Activated naive CD4-positive, alpha-beta T cell treated with anti-CD3 and anti-CD28 coated beads, Interleukin-2, amount 10 ng/mL, durations not matched to agents 7 days and 5 days (primary cell): Measurements from ENCODE around the gene BUD13.

ENCODE experiments used
- CTCF ChIA-PET: fragments of 350-600 bp; sonication (Branson Sonifier 250); formaldehyde crosslinking; loops from one replicate; lab custom pipeline; 2021; ENCODE audit warnings: antibody characterized with exemption; lab: Charles Lee
- DNase-seq: peaks from one replicate; pipeline ENCODE4 v3.0.0-alpha.2; 2020
- H3K27ac Mint-ChIP-seq: one replicate; pipeline ENCODE4 v1.8.0; 2021; ENCODE audit warnings: mild to moderate bottlenecking, moderate library complexity, mixed read lengths
- H3K27me3 Mint-ChIP-seq: one replicate; pipeline ENCODE4 v1.8.0; 2021; ENCODE audit warnings: mild to moderate bottlenecking, mixed read lengths
- H3K36me3 Mint-ChIP-seq: one replicate; pipeline ENCODE4 v1.8.0; 2021; ENCODE audit warnings: mixed read lengths
- H3K4me1 Mint-ChIP-seq: one replicate; pipeline ENCODE4 v1.8.0; 2021; ENCODE audit warnings: mixed read lengths
- H3K4me3 Mint-ChIP-seq: one replicate; pipeline ENCODE4 v1.8.0; 2021; ENCODE audit warnings: mild to moderate bottlenecking, moderate library complexity, mixed read lengths
- H3K9me3 Mint-ChIP-seq: one replicate; pipeline ENCODE4 v1.8.0; 2021; ENCODE audit warnings: mixed read lengths

The BUD13 gene

DNA sequence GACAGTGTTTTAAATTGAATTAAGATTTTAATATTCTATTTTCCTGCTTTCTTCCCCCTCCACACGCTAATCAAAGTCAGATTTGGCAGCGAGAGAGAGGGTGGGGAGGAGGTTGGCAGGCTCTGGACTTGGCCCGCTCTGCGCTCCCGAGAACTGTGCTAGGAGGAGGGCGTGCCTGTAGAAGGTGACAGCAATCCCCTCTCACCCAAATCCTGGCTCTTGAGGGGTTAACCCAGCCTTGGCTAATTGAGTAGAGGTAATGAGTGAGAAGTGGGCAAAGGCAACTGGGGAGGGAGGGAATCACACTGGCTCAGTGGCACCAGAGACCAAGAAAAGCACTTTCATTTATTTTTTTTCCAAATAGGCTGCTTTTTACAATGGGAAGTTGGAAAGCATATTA lies 42.2 kb downstream of the BUD13 start:
- H3K4me1 Mint-ChIP-seq = peaks cover 3% of the 10 kb centered on the region
- no peak overlapping the region for H3K27ac Mint-ChIP-seq
- no peaks in the 10 kb centered on the region for H3K9me3 Mint-ChIP-seq
- no peaks in the 10 kb centered on the region for H3K36me3 Mint-ChIP-seq
- no peak for DNase-seq
- H3K27me3 Mint-ChIP-seq = peaks cover 17% of the 10 kb centered on the region
- no peak overlapping the region for H3K4me3 Mint-ChIP-seq
- CTCF ChIA-PET = interaction anchor here (1.2 to 4.5 kb wide), 3 partner anchors 13 to 375 kb away, joined by 3 to 32 read pairs (median 17); no protein-coding TSS in a partner anchor

DNA sequence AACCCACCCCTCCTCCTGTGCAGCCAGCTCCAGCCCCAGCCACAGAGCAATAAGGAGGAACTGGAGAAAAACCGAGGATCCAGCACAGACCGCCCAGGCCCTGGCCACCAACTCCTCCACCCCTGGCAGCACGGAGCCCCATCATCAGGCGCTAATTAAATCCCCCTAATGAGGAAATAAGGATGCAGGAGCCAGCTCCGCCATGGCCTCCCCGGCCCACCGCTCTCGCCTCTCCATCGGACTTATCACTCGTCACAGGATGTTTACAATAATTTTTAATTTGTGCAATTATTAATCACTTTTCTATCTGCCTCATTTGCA lies 42.6 kb downstream of the BUD13 start:
- Mint-ChIP-seq H3K9me3 (no peaks in the 10 kb centered on the region), H3K4me3 (no peak overlapping the region), H3K36me3 (no peaks in the 10 kb centered on the region), H3K4me1 (peaks cover 3% of the 10 kb centered on the region), H3K27ac (no peak overlapping the region), H3K27me3 (peaks cover 17% of the 10 kb centered on the region)
- DNase-seq = no peak
- CTCF ChIA-PET = interaction anchor here (1.2 to 2.2 kb wide), 2 partner anchors 106 to 376 kb away, joined by 3 to 9 read pairs; no protein-coding TSS in a partner anchor

DNA sequence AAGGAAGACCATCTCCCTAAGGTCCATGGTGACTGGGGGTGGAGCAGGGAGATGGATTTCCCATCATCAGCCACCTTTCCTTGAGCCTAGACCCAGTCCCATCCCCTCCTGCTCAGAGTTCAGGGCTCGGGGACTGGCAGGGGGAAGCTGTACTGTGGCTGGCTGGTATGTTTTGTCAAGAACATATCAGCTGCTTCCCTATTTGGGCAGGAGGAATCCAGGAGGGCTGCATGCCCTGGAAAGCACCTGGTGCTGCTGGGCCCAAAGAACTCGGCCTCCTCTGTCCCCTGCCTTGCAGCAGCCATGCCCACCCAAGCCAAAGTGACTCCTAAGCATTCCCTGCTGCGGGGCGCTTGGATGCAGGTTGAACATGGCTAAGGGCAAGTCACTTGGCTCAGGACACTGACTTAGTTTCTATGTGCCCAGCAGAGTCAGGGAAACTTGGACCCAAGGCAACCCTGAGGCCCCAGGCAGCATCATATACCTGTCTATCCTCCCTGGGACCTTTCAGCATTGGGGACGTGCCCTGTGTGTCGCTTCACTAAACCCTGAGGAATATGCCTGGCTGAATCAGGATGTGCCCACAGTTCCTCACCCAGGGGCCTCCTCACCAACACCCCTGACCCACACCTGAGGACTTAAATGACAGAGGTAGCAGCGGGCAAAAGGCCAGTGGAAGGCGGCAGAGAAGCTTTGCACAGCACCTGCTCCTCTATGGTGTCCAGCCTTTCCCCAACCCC lies 43.1 kb downstream of the BUD13 start:
- CTCF ChIA-PET = interaction anchor here (1.2 to 2.2 kb wide), 2 partner anchors 106 to 376 kb away, joined by 3 to 9 read pairs; no protein-coding TSS in a partner anchor
- Mint-ChIP-seq H3K27ac (no peak overlapping the region), H3K27me3 (peaks cover 19% of the 10 kb centered on the region), H3K4me3 (no peak overlapping the region), H3K9me3 (no peaks in the 10 kb centered on the region), H3K36me3 (no peaks in the 10 kb centered on the region), H3K4me1 (peaks cover 3% of the 10 kb centered on the region)
- DNase-seq = no peak

DNA sequence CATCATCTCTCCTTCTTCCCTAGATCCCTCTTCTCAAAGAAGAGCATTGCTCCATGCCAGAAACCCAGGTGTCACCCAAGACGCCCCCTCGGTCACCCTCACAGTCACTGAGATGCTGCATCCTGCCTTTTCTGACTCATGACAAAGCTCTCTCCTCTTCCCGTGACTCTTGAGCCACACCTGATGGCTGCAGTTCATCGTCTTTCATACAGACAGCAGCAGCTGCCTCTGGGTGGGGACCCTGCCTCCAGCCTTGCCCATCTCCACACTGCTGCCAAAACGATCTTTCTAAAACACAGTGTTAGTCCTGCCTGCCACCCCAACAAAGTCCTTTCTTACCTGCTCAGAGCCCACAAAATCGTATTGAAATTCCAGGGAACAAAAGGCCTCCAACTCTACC lies 44.8 kb downstream of the BUD13 start:
- no peak for DNase-seq
- peaks cover 3% of the 10 kb centered on the region for H3K4me1 Mint-ChIP-seq
- CTCF ChIA-PET = interaction anchor here (0.5 kb wide), 1 partner anchor 502 kb away, joined by 3 read pairs; no protein-coding TSS in a partner anchor
- no peak overlapping the region for H3K4me3 Mint-ChIP-seq
- H3K36me3 Mint-ChIP-seq = no peaks in the 10 kb centered on the region
- no peaks in the 10 kb centered on the region for H3K9me3 Mint-ChIP-seq
- H3K27ac Mint-ChIP-seq = no peak overlapping the region
- peaks cover 26% of the 10 kb centered on the region for H3K27me3 Mint-ChIP-seq

DNA sequence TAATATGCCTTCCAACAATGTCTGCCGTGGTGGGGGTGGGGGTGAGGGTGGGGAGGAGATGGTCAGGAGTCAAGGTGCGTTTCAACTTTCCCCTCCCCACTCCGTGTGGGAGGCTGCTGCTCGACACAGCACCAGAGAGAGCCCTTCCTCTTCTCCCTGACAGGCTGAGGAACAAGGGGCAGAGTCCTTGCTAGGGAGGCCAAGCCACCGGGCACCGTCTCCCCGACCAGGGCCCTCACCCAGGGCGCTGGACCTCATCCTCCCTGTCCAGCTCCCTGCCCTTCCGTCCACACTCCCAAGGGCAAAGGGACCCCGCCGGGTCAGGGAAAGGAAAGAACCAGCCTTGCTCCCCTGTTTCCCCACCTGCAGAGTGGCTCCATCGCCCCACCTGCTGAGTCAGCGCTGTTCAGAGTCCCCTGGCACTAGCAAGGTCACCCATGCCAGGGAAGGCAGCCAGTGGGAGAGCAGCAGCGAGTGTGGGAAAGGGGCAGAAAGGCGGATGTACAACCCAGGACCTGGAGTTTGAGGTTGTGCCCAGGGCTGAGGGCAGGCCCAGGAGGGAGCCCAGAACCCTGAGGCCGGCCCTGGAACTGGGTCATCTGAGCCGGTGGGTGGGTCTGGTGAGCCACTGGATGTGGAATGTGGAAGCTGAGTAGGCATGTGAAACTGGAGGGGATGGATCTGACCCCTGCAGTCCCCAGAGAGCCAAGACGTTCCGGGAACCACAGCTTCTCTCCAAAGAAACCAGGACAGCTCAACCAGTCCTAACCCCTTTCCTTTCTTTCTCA lies 47.2 kb downstream of the BUD13 start:
- Mint-ChIP-seq H3K4me3 (no peak overlapping the region), H3K9me3 (no peaks in the 10 kb centered on the region), H3K27me3 (peaks cover 22% of the 10 kb centered on the region), H3K27ac (no peak overlapping the region), H3K4me1 (no peaks in the 10 kb centered on the region), H3K36me3 (no peaks in the 10 kb centered on the region)
- DNase-seq = no peak
- CTCF ChIA-PET = no interaction called here

DNA sequence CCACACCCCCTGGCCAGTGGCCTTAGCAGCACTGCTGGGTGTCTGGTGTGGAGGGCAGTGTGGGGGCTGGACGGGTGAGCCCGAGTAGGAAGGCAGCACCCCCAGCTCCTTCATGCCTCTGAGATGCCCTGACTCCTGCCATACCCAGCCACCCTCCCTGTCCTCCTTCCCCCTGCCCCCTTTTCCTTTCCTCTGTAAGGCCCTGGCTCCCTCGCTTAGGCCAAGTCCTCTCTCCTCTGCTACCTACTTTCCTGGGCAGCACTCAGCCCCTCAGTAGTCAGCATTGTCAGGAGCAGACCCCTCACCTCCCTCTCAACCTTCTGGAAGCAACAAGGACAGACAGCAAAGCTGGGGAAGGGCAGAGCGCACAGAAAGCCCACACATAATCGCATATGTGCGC lies 48.0 kb downstream of the BUD13 start:
- no peaks in the 10 kb centered on the region for H3K36me3 Mint-ChIP-seq
- H3K27ac Mint-ChIP-seq = no peak overlapping the region
- no peaks in the 10 kb centered on the region for H3K9me3 Mint-ChIP-seq
- CTCF ChIA-PET = no interaction called here
- H3K27me3 Mint-ChIP-seq = peaks cover 22% of the 10 kb centered on the region
- no peaks in the 10 kb centered on the region for H3K4me1 Mint-ChIP-seq
- no peak for DNase-seq
- no peak overlapping the region for H3K4me3 Mint-ChIP-seq

DNA sequence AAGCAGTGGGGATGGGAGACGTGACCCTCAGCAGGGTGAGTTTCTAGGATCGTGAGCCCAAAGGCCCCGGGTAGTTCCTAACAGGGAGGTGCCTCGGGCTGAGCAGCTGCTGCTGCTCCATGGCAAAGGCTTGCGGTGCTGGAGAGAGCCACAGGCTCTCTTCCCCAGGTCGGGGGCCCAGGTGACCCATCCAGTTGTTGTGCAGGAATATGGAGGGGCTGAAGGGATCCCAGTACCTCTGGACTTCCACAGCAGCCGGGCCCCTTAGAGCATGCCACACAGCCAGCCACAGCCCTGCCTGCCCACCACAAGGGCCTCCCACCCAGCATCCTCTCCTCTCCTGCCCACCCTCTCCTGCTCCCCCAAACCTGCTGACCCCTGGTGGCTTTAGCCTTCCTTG lies 49.3 kb downstream of the BUD13 start:
- no peaks in the 10 kb centered on the region for H3K9me3 Mint-ChIP-seq
- no peak for DNase-seq
- CTCF ChIA-PET = no interaction called here

DNA sequence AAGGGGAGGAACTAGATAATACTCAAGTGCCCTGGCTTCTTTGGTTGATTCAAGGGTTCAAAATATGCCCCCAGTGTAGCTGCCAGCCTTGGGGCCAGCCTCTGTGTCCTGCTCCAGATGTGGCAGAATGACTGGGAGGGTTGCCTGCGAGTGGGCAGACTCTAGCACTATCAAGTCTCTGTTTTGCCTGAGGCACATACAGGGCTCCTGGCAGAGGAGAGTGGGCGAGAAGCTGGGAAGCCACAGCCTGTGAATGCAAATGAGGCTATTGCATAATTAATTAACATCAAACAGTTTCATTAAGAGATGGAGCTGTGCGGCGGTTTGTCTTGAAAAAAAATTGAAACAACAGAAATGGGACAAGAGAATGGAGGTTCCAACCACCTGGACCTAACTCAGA lies 50.8 kb downstream of the BUD13 start:
- Mint-ChIP-seq H3K4me3 (no peak overlapping the region), H3K27me3 (peaks cover 14% of the 10 kb centered on the region), H3K4me1 (no peaks in the 10 kb centered on the region), H3K36me3 (no peaks in the 10 kb centered on the region), H3K9me3 (no peaks in the 10 kb centered on the region), H3K27ac (no peak overlapping the region)
- DNase-seq = no peak
- CTCF ChIA-PET = interaction anchor here (0.9 kb wide), 2 partner anchors 11 to 30 kb away, joined by 3 read pairs; no protein-coding TSS in a partner anchor

More for the DNA sequence above, 49.3 kb downstream of the BUD13 start:
- Mint-ChIP-seq H3K27me3 (peaks cover 15% of the 10 kb centered on the region), H3K4me3 (no peak overlapping the region), H3K36me3 (no peaks in the 10 kb centered on the region), H3K27ac (no peak overlapping the region), H3K4me1 (no peaks in the 10 kb centered on the region)

DNA sequence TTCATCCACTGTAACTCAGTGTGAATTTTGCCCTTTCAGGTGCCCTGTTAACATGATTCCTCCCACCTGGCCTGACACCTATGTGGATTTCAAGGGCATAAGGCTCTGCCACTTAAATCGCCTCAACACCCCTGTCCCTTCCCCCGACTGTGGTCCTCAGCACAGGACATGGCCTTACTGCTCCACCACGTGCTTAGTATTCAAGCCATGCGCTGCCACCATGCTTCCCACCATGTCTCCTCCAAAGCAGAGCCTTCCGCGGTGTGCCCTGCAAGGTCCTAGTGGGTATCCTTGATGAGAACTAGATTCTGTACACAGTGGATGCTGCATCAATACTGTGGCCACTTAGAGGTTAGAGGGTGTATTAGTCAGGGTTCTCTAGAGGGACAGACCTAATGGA lies 51.9 kb downstream of the BUD13 start:
- H3K27ac Mint-ChIP-seq = no peak overlapping the region
- no peaks in the 10 kb centered on the region for H3K9me3 Mint-ChIP-seq
- no peak overlapping the region for H3K4me3 Mint-ChIP-seq
- no peaks in the 10 kb centered on the region for H3K36me3 Mint-ChIP-seq
- DNase-seq = no peak
- CTCF ChIA-PET = no interaction called here
- H3K4me1 Mint-ChIP-seq = no peaks in the 10 kb centered on the region
- peaks cover 9% of the 10 kb centered on the region for H3K27me3 Mint-ChIP-seq

DNA sequence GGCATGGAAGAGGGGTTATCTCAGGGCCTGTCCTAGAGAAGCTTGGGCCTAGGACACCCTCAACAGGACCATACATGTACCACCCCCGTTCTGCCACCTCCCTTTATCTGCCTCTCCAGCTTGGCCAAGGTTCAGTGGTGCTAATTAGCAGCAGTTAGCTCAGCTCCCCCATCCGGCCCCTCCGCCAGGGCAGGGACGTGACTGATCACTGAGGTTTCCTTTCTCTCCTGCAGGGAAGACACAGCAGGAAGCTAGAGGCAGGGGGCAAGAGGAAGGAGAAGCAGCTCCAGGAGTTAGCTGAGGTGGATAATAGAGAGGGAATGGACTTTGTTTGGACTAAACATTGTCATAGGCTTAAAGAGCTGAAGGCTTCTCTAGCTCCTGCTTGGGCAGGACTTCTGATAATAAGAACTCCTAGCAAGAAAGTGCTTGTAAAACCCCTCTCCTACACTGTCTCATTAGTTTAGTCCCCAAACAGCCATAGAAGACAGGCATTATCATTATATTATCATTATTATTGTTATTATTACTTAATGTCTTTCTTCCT lies 53.8 kb downstream of the BUD13 start:
- Mint-ChIP-seq H3K36me3 (no peaks in the 10 kb centered on the region), H3K4me1 (no peaks in the 10 kb centered on the region), H3K9me3 (no peaks in the 10 kb centered on the region), H3K27ac (no peak overlapping the region), H3K4me3 (no peak overlapping the region), H3K27me3 (peaks cover 4% of the 10 kb centered on the region)
- DNase-seq = no peak
- CTCF ChIA-PET = no interaction called here

DNA sequence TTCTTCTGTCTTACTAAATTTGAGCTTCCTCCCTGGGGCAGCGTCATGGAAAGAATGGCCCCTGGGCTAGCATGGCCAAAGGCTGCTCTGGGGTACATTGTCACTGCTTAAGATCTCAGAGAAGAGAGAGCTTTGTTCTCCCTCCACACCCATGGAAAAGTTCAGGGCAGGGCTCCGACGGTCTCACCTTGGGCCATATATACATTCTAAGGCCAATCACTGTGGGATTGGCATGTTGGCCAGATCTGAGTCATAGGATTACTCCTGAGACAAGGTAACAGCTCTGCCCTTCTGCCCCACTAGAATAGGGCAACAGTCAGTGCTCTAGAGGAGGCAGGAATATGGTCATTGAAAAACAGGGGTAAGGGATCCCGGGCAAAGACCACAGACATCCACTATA lies 56.2 kb downstream of the BUD13 start:
- Mint-ChIP-seq H3K27ac (no peak overlapping the region), H3K4me3 (no peak overlapping the region), H3K36me3 (no peaks in the 10 kb centered on the region), H3K4me1 (no peaks in the 10 kb centered on the region), H3K9me3 (no peaks in the 10 kb centered on the region), H3K27me3 (peaks cover 7% of the 10 kb centered on the region)
- CTCF ChIA-PET = interaction anchor here (0.9 to 4.7 kb wide), 2 partner anchors 16 to 25 kb away, joined by 3 to 17 read pairs; no protein-coding TSS in a partner anchor
- DNase-seq = no peak

DNA sequence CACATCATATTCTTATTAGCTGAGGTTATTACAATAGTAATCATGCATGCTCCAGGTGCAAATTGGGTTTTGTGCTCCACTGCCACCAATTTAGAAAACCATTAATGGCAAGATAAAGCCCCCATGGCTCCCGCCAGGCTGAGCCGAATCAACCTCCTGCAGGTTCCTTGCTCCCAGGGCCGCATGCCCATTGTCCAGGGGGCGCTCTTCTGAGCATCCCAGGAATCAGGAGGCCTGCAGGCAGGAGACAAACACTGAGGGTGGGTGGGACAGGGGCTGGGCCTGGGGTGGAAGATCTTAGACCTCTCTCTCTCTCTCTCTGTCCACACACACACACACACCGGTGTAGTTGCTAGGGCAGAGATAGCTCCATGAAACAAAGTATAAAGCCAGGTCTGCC lies 57.4 kb downstream of the BUD13 start:
- CTCF ChIA-PET = interaction anchor here (0.9 to 4.7 kb wide), 4 partner anchors 10 to 23 kb away, joined by 3 to 17 read pairs (median 5); no protein-coding TSS in a partner anchor
- Mint-ChIP-seq H3K9me3 (no peaks in the 10 kb centered on the region), H3K4me1 (no peaks in the 10 kb centered on the region), H3K27me3 (peaks cover 19% of the 10 kb centered on the region), H3K27ac (no peak overlapping the region), H3K36me3 (no peaks in the 10 kb centered on the region), H3K4me3 (no peak overlapping the region)
- no peak for DNase-seq

DNA sequence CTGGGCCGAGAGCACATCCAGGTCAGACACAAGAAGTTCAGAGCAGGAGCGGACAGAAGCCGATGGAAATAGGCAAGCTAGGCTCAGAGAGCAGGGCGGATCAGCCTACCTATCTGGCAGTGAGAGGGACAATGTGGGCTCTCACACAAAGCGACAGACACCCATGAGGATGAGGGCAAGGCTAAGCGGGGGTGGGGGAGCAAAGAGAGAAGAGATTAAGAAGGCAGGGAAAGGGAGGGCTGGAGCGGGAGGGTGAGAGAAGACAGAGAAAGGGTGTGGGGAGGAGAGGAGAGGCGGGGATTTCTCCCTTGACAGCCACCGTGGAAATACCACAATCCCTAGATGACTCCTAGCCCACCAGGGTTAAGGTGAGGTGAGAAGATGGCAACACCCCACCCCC lies 57.9 kb downstream of the BUD13 start:
- CTCF ChIA-PET = interaction anchor here (0.9 to 4.7 kb wide), 4 partner anchors 9 to 24 kb away, joined by 3 to 17 read pairs (median 5); no protein-coding TSS in a partner anchor
- Mint-ChIP-seq H3K36me3 (no peaks in the 10 kb centered on the region), H3K9me3 (no peaks in the 10 kb centered on the region), H3K4me1 (no peaks in the 10 kb centered on the region), H3K4me3 (no peak overlapping the region), H3K27me3 (peaks cover 24% of the 10 kb centered on the region), H3K27ac (no peak overlapping the region)
- DNase-seq = no peak

DNA sequence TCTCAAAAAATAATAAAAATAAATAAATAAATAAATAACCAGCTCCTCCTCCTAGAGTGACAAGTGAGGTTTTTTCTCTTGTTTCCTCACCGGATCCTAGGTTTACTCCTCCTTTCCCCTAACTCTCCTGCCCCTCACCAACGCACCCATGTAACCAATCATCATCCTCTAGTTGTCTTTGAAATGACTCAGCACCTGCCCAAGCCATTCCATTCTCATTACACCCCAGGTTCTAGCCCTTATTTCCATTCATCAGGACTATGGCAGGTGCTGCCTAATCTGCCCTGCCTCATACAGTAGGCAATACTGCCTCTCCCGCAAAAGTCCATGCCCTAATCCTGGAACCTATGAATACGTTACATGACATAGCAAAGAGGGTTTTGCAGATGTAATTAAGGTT lies 60.4 kb downstream of the BUD13 start:
- Mint-ChIP-seq H3K9me3 (no peaks in the 10 kb centered on the region), H3K27ac (no peak overlapping the region), H3K4me1 (no peaks in the 10 kb centered on the region), H3K27me3 (peaks cover 44% of the 10 kb centered on the region), H3K4me3 (no peak overlapping the region), H3K36me3 (no peaks in the 10 kb centered on the region)
- CTCF ChIA-PET = interaction anchor here (0.6 to 1.8 kb wide), 2 partner anchors 23 to 699 kb away, joined by 3 read pairs; no protein-coding TSS in a partner anchor
- no peak for DNase-seq
